ENCODE measurements around the gene LAMA3. TPM values are rescaled to one million over a fixed set of nuclear protein-coding genes. Genes with fewer than 3 reads are reported as not detected.

LAMA3 gene
- total RNA-seq, 1 experiment from 2014 or later = 8.1 TPM

- H3K27ac ChIP-seq (ENCODE audit: low read length) = no peak overlapping the region
- H3K4me3 ChIP-seq (ENCODE audit: low read depth in 2 of 2, low read length in 2 of 2) = no peak overlapping the region
- CTCF ChIA-PET = no interaction called here
- BruUV-seq (replicated peaks) = no TSS peak
- no peaks in the 10 kb centered on the region for H3K36me3 ChIP-seq (ENCODE audit: control insufficient read depth, insufficient read depth, low read length)
- in situ Hi-C loops (cut with HindIII; ENCODE audit: low pct_unique_long_range_greater_than_20kb, low sequenced_read_pairs) (no loop called here), intact Hi-C loops (cut with micrococcal nuclease; ENCODE audit: unreplicated experiment) (no loop called here)
- TF ChIP-seq REST (IDR thresholded peaks at IDR 0.05; ENCODE audit: insufficient read depth in 1 of 2, low read depth in 2 of 2, low read length in 1 of 2) (no peak), POLR2AphosphoS5 (IDR thresholded peaks at IDR 0.05; ENCODE audit: low read depth, low read length) (no peak), TCF7L2 (IDR thresholded peaks at IDR 0.05; ENCODE audit: low read depth, low read length) (no peak), SIN3A (IDR thresholded peaks at IDR 0.05; ENCODE audit: borderline replicate concordance, insufficient read depth, low read depth, low read length) (no peak), CTCF (IDR thresholded peaks at IDR 0.05) (no peak)
- DNase-seq (ENCODE audit: low read depth, low spot score) = no peak
- H3K27me3 ChIP-seq (ENCODE audit: control insufficient read depth, insufficient read depth, low read length) = peaks cover 5% of the 10 kb centered on the region; the same call in 1 of the 2 replicates
- ATAC-seq = no peak
- no peaks in the 10 kb centered on the region for H3K4me1 ChIP-seq (ENCODE audit: control insufficient read depth, insufficient read depth, low read length)
- no peaks in the 10 kb centered on the region for H3K9me3 ChIP-seq (ENCODE audit: control insufficient read depth, insufficient read depth, low read depth, low read length)
- POLR2A ChIA-PET = no interaction called here
These were observed 20.5 kb upstream of the LAMA3 start for GRCh38 chr18:23668731-23669130.

- H3K4me1 ChIP-seq (ENCODE audit: control insufficient read depth, insufficient read depth, low read length) = no peaks in the 10 kb centered on the region
- DNase-seq (ENCODE audit: low read depth, low spot score) (no peak), ATAC-seq (no peak)
- TF ChIP-seq REST (IDR thresholded peaks at IDR 0.05; ENCODE audit: insufficient read depth in 1 of 2, low read depth in 2 of 2, low read length in 1 of 2) (no peak), POLR2AphosphoS5 (IDR thresholded peaks at IDR 0.05; ENCODE audit: low read depth, low read length) (no peak), CTCF (IDR thresholded peaks at IDR 0.05) (no peak)
- ChIA-PET CTCF (interaction anchor here (1.2 kb wide), 1 partner anchor 34 kb away, joined by 5 read pairs; no protein-coding TSS in a partner anchor), POLR2A (no interaction called here)
- H3K4me3 ChIP-seq (ENCODE audit: low read depth in 2 of 2, low read length in 2 of 2) = no peak overlapping the region
- H3K36me3 ChIP-seq (ENCODE audit: control insufficient read depth, insufficient read depth, low read length) = no peaks in the 10 kb centered on the region
- BruUV-seq (replicated peaks) = no TSS peak
- in situ Hi-C loops (cut with HindIII; ENCODE audit: low pct_unique_long_range_greater_than_20kb, low sequenced_read_pairs) (no loop called here), intact Hi-C loops (cut with micrococcal nuclease; ENCODE audit: unreplicated experiment) (no loop called here)
- peaks cover 5% of the 10 kb centered on the region; the same call in 1 of the 2 replicates for H3K27me3 ChIP-seq (ENCODE audit: control insufficient read depth, insufficient read depth, low read length)
- H3K9me3 ChIP-seq (ENCODE audit: control insufficient read depth, insufficient read depth, low read depth, low read length) = no peaks in the 10 kb centered on the region
- H3K27ac ChIP-seq (ENCODE audit: low read length) = no peak overlapping the region
These were observed 20.0 kb upstream of the LAMA3 start for GRCh38 chr18:23669202-23669766.

All from Panc1 (cell line).